ENCODE results near the gene COTL1. TPM values are rescaled to one million over a fixed set of nuclear protein-coding genes. Genes with fewer than 3 reads are reported as not detected.
A peak's percentile ranks its signal among the peaks of the same experiment; 100 is the strongest.

Gene COTL1
- total and polyA plus RNA-seq, 9 of the 15 experiments (the other 6 are each of a cell fraction or from before 2014, with no cell fraction given): 27.7 to 185 (median 72.5) TPM

DNA sequence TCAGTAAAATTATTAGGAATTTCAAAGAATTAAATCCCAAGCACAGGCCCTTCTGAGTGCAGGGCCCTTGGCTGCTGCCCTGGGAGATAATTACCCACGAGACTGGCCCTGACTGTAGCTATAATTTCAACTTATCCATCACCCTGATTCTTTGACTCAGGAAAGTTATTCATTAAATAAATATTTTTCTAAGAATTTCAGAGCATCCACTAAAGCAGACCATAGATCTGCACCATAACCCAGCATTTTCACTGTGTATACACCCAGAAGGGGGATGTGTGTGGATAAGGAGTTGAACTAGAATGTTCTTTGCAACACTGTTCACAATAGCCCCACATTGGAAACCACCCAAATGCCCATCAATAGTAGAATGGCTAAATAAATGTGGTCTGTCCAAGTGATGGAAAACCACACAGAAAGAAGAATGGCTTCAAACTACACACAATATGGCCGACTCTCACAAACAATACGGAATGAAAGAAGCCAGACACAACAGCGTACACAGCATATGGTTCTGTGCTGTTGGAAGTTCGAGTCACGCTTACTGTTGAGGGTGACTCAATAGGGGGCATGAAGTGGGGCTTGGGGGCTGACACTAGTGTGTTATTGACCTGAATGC lies 79.5 kb downstream of the COTL1 start (continued):
- TF ChIP-seq, protein P1, sequence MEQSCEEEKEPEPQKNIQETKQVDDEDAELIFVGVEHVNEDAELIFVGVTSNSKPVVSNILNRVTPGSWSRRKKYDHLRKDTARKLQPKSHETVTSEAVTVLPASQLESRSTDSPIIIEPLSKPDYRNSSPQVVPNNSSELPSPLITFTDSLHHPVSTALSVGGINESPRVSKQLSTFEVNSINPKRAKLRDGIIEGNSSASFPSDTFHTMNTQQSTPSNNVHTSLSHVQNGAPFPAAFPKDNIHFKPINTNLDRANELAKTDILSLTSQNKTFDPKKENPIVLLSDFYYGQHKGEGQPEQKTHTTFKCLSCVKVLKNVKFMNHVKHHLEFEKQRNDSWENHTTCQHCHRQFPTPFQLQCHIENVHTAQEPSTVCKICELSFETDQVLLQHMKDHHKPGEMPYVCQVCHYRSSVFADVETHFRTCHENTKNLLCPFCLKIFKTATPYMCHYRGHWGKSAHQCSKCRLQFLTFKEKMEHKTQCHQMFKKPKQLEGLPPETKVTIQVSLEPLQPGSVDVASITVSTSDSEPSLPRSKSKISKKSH (CRISPR knock-in tag; IDR thresholded peaks at IDR 0.05): no peak
- TF ChIP-seq, protein P2, sequence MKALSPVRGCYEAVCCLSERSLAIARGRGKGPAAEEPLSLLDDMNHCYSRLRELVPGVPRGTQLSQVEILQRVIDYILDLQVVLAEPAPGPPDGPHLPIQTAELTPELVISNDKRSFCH (CRISPR knock-in tag; IDR thresholded peaks at IDR 0.05): no peak
- TF ChIP-seq, protein P2 (tag; IDR thresholded peaks at IDR 0.05): peak; percentile 83; the same call in 1 of the 2 replicates
- TF ChIP-seq, protein P3, sequence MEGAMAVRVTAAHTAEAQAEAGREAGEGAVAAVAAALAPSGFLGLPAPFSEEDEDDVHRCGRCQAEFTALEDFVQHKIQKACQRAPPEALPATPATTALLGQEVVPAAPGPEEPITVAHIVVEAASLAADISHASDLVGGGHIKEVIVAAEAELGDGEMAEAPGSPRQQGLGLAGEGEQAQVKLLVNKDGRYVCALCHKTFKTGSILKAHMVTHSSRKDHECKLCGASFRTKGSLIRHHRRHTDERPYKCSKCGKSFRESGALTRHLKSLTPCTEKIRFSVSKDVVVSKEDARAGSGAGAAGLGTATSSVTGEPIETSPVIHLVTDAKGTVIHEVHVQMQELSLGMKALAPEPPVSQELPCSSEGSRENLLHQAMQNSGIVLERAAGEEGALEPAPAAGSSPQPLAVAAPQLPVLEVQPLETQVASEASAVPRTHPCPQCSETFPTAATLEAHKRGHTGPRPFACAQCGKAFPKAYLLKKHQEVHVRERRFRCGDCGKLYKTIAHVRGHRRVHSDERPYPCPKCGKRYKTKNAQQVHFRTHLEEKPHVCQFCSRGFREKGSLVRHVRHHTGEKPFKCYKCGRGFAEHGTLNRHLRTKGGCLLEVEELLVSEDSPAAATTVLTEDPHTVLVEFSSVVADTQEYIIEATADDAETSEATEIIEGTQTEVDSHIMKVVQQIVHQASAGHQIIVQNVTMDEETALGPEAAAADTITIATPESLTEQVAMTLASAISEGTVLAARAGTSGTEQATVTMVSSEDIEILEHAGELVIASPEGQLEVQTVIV (CRISPR knock-in tag; IDR thresholded peaks at IDR 0.05; ENCODE audit: borderline replicate concordance): no peak
- TF ChIP-seq ZNF232 (CRISPR knock-in tag; IDR thresholded peaks at IDR 0.05) (no peak), PCBP1 (IDR thresholded peaks at IDR 0.05; ENCODE audit: low read depth, low read length, poor library complexity, severe bottlenecking) (no peak), ZNF584 (CRISPR knock-in tag; IDR thresholded peaks at IDR 0.05; ENCODE audit: low read depth) (no peak), PHF8 (IDR thresholded peaks at IDR 0.05; ENCODE audit: borderline replicate concordance, low read length) (no peak), MAZ (CRISPR knock-in tag; conservative IDR thresholded peaks at IDR 0.05 in 1 of 2, IDR thresholded peaks at IDR 0.05 in 1 of 2) (no peak), SREBF1 (IDR thresholded peaks at IDR 0.05; ENCODE audit: borderline replicate concordance, low read depth, low read length) (no peak), KLF13 (tag; IDR thresholded peaks at IDR 0.05; ENCODE audit: borderline replicate concordance, low read depth) (no peak)

Measured in K562 (cell line).